Breast epithelium (tissue), 4 donors: ENCODE data around the gene TRIO. TPM values are rescaled to one million over a fixed set of nuclear protein-coding genes. Genes with fewer than 3 reads are reported as not detected.

Source experiments
- DNase-seq, 2 donors: peaks; one replicate each; pipeline ENCODE4 v3.0.0-alpha.2; 2019; ENCODE audit warnings: low spot score in 2 of 2
- H3K27ac ChIP-seq, 2 donors: fragments of 200-600 bp; sonication (generic) in 1 of 2; one replicate each; pipeline ENCODE4 v1.5.1; 2016 to 2019; ENCODE audit warnings: mild to moderate bottlenecking in 1 of 2
- H3K27me3 ChIP-seq, 2 donors: fragments of 200-600 bp; sonication (generic) in 1 of 2; one replicate each; pipeline versions ENCODE4 v1.5.1 to v1.6.0; 2017 to 2019; ENCODE audit warnings: control low read depth in 1 of 2, mild to moderate bottlenecking in 1 of 2
- H3K36me3 ChIP-seq: fragments of 200-600 bp; one replicate; pipeline ENCODE4 v1.5.1; 2019
- H3K4me1 ChIP-seq, 2 donors: fragments of 200-600 bp; sonication (generic); one replicate each; pipeline ENCODE4 v1.5.1; 2016 to 2019; ENCODE audit warnings: control low read depth in 1 of 2
- H3K4me3 ChIP-seq, 3 donors: fragments of 200-600 bp; sonication (generic); 1 replicate in 2 of 3; 2 replicates in 1 of 3; pipeline ENCODE4 v1.5.1; 2016 to 2019; ENCODE audit warnings: mild to moderate bottlenecking in 3 of 3, moderate library complexity in 2 of 3
- H3K9me3 ChIP-seq, 2 donors: fragments of 200-600 bp; sonication (generic) in 1 of 2; one replicate each; pipeline ENCODE4 v1.5.1; 2016 to 2019; ENCODE audit warnings: control low read depth in 1 of 2
- CTCF ChIP-seq, 3 donors: fragments of 450-650 bp; IDR thresholded peaks; one replicate each; pipeline ENCODE4 v1.5.1; 2016 to 2017; ENCODE audit warnings: antibody characterized with exemption in 3 of 3, mild to moderate bottlenecking in 3 of 3, moderate library complexity in 3 of 3
- POLR2A ChIP-seq: fragments of 450-650 bp; IDR thresholded peaks from one replicate; pipeline ENCODE4 v1.6.1; 2016; ENCODE audit warnings: antibody characterized with exemption, mild to moderate bottlenecking, moderate library complexity
- POLR2AphosphoS5 ChIP-seq, 3 donors: sonication (generic); formaldehyde crosslinking; IDR thresholded peaks; one replicate each; pipeline ENCODE4 v1.6.1; 2017; ENCODE audit warnings: antibody characterized with exemption in 3 of 3
- intact Hi-C: fragments of 100-400 bp; cut with DNase I; formaldehyde crosslinking; loops from one replicate; pipeline ENCODE4 v1.15.1; 2023; ENCODE audit warnings: low total_unique reads
- total RNA-seq, 3 donors: library from RNA; depleted of rRNA; stranded (reverse); fragments of >200 nt; gene quantifications; one replicate each; pipeline ENCODE4 v1.1.0, GENCODE V29; 2016

TRIO gene
- total RNA-seq, 3 donors from 2014 or later, result 191 to 209 (median 193) TPM

GRCh38 chr5:14436801-14437542 is 293.8 kb downstream of the TRIO start:
- Histone ChIP-seq H3K36me3 (no peaks in the 10 kb centered on the region), H3K4me1 (no peaks in the 10 kb centered on the region), H3K27me3 (no peaks in the 10 kb centered on the region), H3K27ac (no peak overlapping the region), H3K9me3 (no peaks in the 10 kb centered on the region), H3K4me3 (no peak overlapping the region)
- intact Hi-C loops, result no loop called here
- TF ChIP-seq CTCF (IDR thresholded peaks at IDR 0.05), result no peak
- no peak for TF ChIP-seq POLR2A
- TF ChIP-seq POLR2AphosphoS5 (IDR thresholded peaks at IDR 0.05), result no peak
- no peak for DNase-seq

- intact Hi-C loops, result no loop called here
- H3K27me3 ChIP-seq, result no peaks in the 10 kb centered on the region
Measured at GRCh38 chr5:14438195-14438606, 295.1 kb downstream of the TRIO start.

GRCh38 chr5:14439087-14439871 is 296.1 kb downstream of the TRIO start:
- peak overlapping the region in 1 of 2 donors; percentile 79 for H3K27ac ChIP-seq
- DNase-seq, result no peak
- intact Hi-C loops, result no loop called here
- no peaks in the 10 kb centered on the region for H3K4me1 ChIP-seq
- no peaks in the 10 kb centered on the region for H3K36me3 ChIP-seq
- H3K9me3 ChIP-seq, result no peaks in the 10 kb centered on the region
- H3K27me3 ChIP-seq, result no peaks in the 10 kb centered on the region
- TF ChIP-seq POLR2A (no peak), CTCF (IDR thresholded peaks at IDR 0.05) (no peak), POLR2AphosphoS5 (IDR thresholded peaks at IDR 0.05) (no peak)
- no peak overlapping the region for H3K4me3 ChIP-seq

More at GRCh38 chr5:14438195-14438606, 295.1 kb downstream of the TRIO start:
- no peaks in the 10 kb centered on the region for H3K9me3 ChIP-seq
- no peak for DNase-seq
- no peak overlapping the region for H3K27ac ChIP-seq
- H3K4me3 ChIP-seq, result no peak overlapping the region
- TF ChIP-seq POLR2AphosphoS5 (IDR thresholded peaks at IDR 0.05), result no peak
- no peak for TF ChIP-seq POLR2A
- TF ChIP-seq CTCF (IDR thresholded peaks at IDR 0.05), result no peak
- H3K4me1 ChIP-seq, result no peaks in the 10 kb centered on the region
- no peaks in the 10 kb centered on the region for H3K36me3 ChIP-seq

- H3K27ac ChIP-seq, result peak overlapping the region; percentile 71 to 79
- peak overlapping the region; percentile 52 to 60 (median 55) for H3K4me3 ChIP-seq
- no peaks in the 10 kb centered on the region for H3K9me3 ChIP-seq
- H3K4me1 ChIP-seq, result no peaks in the 10 kb centered on the region
- no peaks in the 10 kb centered on the region for H3K36me3 ChIP-seq
- TF ChIP-seq POLR2A (no peak), CTCF (IDR thresholded peaks at IDR 0.05) (no peak), POLR2AphosphoS5 (IDR thresholded peaks at IDR 0.05) (no peak)
- H3K27me3 ChIP-seq, result no peaks in the 10 kb centered on the region
- DNase-seq, result no peak
- intact Hi-C loops, result no loop called here
Measured at GRCh38 chr5:14440223-14440581, 297.1 kb downstream of the TRIO start.
